Trophoblast cell (in vitro differentiated cells and primary cell): ENCODE measurements around the gene RBFOX2.

ENCODE experiments used
- DNase-seq, 2 donors: peaks; one replicate each; pipeline ENCODE4 v3.0.0-alpha.2; 2016
- H2AFZ ChIP-seq: 2 replicates; pipeline ENCODE4 v1.6.1; 2013; ENCODE audit warnings: low read length, moderate library complexity, mild to moderate bottlenecking; ENCODE audit not compliant: insufficient read depth, poor library complexity
- H2AK5ac ChIP-seq: 2 replicates; pipeline ENCODE4 v1.6.1; 2013; ENCODE audit warnings: mild to moderate bottlenecking, low read length
- H2BK120ac ChIP-seq: 2 replicates; pipeline ENCODE4 v1.6.1; 2013; ENCODE audit warnings: low read length, mild to moderate bottlenecking, moderate library complexity; ENCODE audit not compliant: insufficient read depth, poor library complexity
- H2BK12ac ChIP-seq: 2 replicates; pipeline ENCODE4 v1.6.1; 2013; ENCODE audit warnings: mild to moderate bottlenecking, low read length, moderate library complexity
- H2BK5ac ChIP-seq: 2 replicates; pipeline ENCODE4 v1.6.1; 2013; ENCODE audit warnings: low read length, low read depth, moderate library complexity, mild to moderate bottlenecking; ENCODE audit not compliant: poor library complexity
- H3K14ac ChIP-seq: 2 replicates; pipeline ENCODE4 v1.6.1; 2013; ENCODE audit warnings: mild to moderate bottlenecking, low read length
- H3K18ac ChIP-seq: 2 replicates; pipeline ENCODE4 v1.6.1; 2013; ENCODE audit warnings: mild to moderate bottlenecking, low read length
- H3K23ac ChIP-seq: 2 replicates; pipeline ENCODE4 v1.6.1; 2013; ENCODE audit warnings: low read length
- H3K27ac ChIP-seq: 2 replicates; pipeline ENCODE4 v1.5.1; 2013; ENCODE audit warnings: low read depth, mild to moderate bottlenecking, inconsistent platforms, low read length, moderate library complexity
- H3K27me3 ChIP-seq: 2 replicates; pipeline ENCODE4 v1.6.1; 2013; ENCODE audit warnings: inconsistent platforms, mild to moderate bottlenecking, low read length, moderate library complexity; ENCODE audit not compliant: insufficient read depth
- H3K36me3 ChIP-seq, 2 experiments: 1 replicate in 1 of 2; 2 replicates in 1 of 2; pipeline ENCODE4 v1.6.1; 2013; ENCODE audit warnings: low read length in 2 of 2, mild to moderate bottlenecking in 2 of 2, moderate library complexity in 1 of 2; ENCODE audit not compliant: insufficient read depth in 2 of 2, control insufficient read depth in 1 of 2
- H3K4ac ChIP-seq: 2 replicates; pipeline ENCODE4 v1.6.1; 2013; ENCODE audit warnings: low read depth, mild to moderate bottlenecking, low read length, moderate library complexity
- H3K4me1 ChIP-seq, 2 experiments: 1 replicate in 1 of 2; 2 replicates in 1 of 2; pipeline ENCODE4 v1.6.1; 2013; ENCODE audit warnings: low read length in 2 of 2, mild to moderate bottlenecking in 2 of 2, moderate library complexity in 1 of 2; ENCODE audit not compliant: insufficient read depth in 2 of 2, control insufficient read depth in 1 of 2
- H3K4me2 ChIP-seq: 2 replicates; pipeline ENCODE4 v1.6.1; 2013; ENCODE audit warnings: inconsistent platforms, mild to moderate bottlenecking, low read length, moderate library complexity
- H3K4me3 ChIP-seq: 2 replicates; pipeline ENCODE4 v1.5.1; 2013; ENCODE audit warnings: mild to moderate bottlenecking, low read depth, low read length, inconsistent platforms
- H3K79me1 ChIP-seq: one replicate; pipeline ENCODE4 v1.6.1; 2013; ENCODE audit warnings: low read length
- H3K79me2 ChIP-seq: 2 replicates; pipeline ENCODE4 v1.6.1; 2013; ENCODE audit warnings: low read length, mild to moderate bottlenecking; ENCODE audit not compliant: control insufficient read depth, insufficient read depth, poor library complexity
- H3K9ac ChIP-seq: 2 replicates; pipeline ENCODE4 v1.6.1; 2013; ENCODE audit warnings: mild to moderate bottlenecking, low read length
- H3K9me3 ChIP-seq: 2 replicates; pipeline ENCODE4 v1.6.1; 2013; ENCODE audit warnings: low read depth, mild to moderate bottlenecking, control low read depth, inconsistent platforms, low read length; ENCODE audit not compliant: insufficient read depth
- H4K12ac ChIP-seq: 2 replicates; pipeline ENCODE4 v1.6.1; 2013; ENCODE audit warnings: low read depth, mild to moderate bottlenecking, low read length, moderate library complexity
- H4K8ac ChIP-seq: 2 replicates; pipeline ENCODE4 v1.6.1; 2013; ENCODE audit warnings: low read depth, mild to moderate bottlenecking, low read length, moderate library complexity
- H4K91ac ChIP-seq: one replicate; pipeline ENCODE4 v1.6.1; 2013; ENCODE audit warnings: low read depth, mild to moderate bottlenecking, low read length, moderate library complexity
- WGBS: extraction: QIAGEN DNeasy Blood & Tissue Kit; methylation state at CpG from one replicate; pipeline ENCODE4 v1.1.7; 2013; ENCODE audit warnings: missing lambda C conversion rate; ENCODE audit not compliant: insufficient read length, insufficient coverage; ENCODE audit errors: extremely low coverage; 5-methylcytosine and 5-hydroxymethylcytosine counted together

Gene RBFOX2

GRCh38 chr22:35903571-35904335 is 124.9 kb downstream of the RBFOX2 start:
- H2BK12ac ChIP-seq = no peak overlapping the region
- H4K12ac ChIP-seq = no peak overlapping the region
- no peak overlapping the region for H3K4ac ChIP-seq
- H3K27me3 ChIP-seq = no peaks in the 10 kb centered on the region
- no peak overlapping the region for H2AFZ ChIP-seq
- no peaks in the 10 kb centered on the region for H3K36me3 ChIP-seq
- peaks cover 13 to 14% of the 10 kb centered on the region in 2 experiments for H3K4me1 ChIP-seq
- H3K4me3 ChIP-seq = no peak overlapping the region
- H2BK5ac ChIP-seq = no peak overlapping the region
- H3K9me3 ChIP-seq = no peaks in the 10 kb centered on the region
- no peak overlapping the region for H2AK5ac ChIP-seq
- no peak overlapping the region for H4K8ac ChIP-seq
- DNase-seq = peak in 1 of 2 donors; percentile 17
- no peak overlapping the region for H4K91ac ChIP-seq
- H3K23ac ChIP-seq = no peak overlapping the region
- H3K27ac ChIP-seq = no peak overlapping the region
- H3K9ac ChIP-seq = no peak overlapping the region
- H3K14ac ChIP-seq = no peak overlapping the region
- no peaks in the 10 kb centered on the region for H3K79me2 ChIP-seq
- H3K18ac ChIP-seq = peak overlapping the region; percentile 33
- H3K79me1 ChIP-seq = no peaks in the 10 kb centered on the region
- no peak overlapping the region for H3K4me2 ChIP-seq
- no peak overlapping the region for H2BK120ac ChIP-seq
- no CpG with 5 or more reads among the region's 3 CpGs for WGBS

- no CpG with 5 or more reads among the region's 5 CpGs for WGBS
- Histone ChIP-seq H3K4me1 (peaks cover 13 to 20% of the 10 kb centered on the region in 2 experiments), H2BK120ac (no peak overlapping the region), H3K18ac (no peak overlapping the region), H4K12ac (no peak overlapping the region), H3K4me3 (no peak overlapping the region), H3K36me3 (peaks cover 2% of the 10 kb centered on the region in 2 experiments), H3K27ac (no peak overlapping the region), H3K27me3 (no peaks in the 10 kb centered on the region), H3K23ac (no peak overlapping the region), H3K79me1 (no peaks in the 10 kb centered on the region), H3K9ac (no peak overlapping the region), H3K79me2 (no peaks in the 10 kb centered on the region), H3K9me3 (no peaks in the 10 kb centered on the region), H3K4me2 (no peak overlapping the region), H3K4ac (no peak overlapping the region), H2BK5ac (no peak overlapping the region), H2AFZ (no peak overlapping the region), H4K8ac (no peak overlapping the region), H2AK5ac (no peak overlapping the region), H3K14ac (no peak overlapping the region), H4K91ac (no peak overlapping the region), H2BK12ac (no peak overlapping the region)
- peak; percentile 48 to 51 for DNase-seq
Measured at GRCh38 chr22:35900483-35901168, 128.0 kb downstream of the RBFOX2 start.

DNA sequence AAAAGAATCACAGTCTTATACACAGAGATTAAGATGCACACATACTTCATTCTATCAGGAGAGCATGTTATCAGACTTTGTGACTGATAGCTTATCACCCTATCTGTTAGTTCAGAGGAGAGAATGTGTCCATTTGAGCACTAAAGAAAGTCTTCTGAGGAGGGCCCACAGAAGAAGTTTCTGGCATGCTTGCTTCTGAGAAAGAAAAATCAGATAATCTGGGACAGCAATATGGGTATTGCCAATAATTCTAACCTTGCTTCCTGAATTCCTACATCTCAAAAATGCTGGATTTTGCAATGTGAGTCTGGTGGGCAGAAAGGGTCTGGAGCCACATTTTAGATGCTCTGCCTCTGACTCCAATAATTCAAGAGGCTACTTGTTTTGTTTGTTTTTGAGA is 128.9 kb downstream of the RBFOX2 start:
- Histone ChIP-seq H2BK120ac (no peak overlapping the region), H3K18ac (no peak overlapping the region), H3K27me3 (no peaks in the 10 kb centered on the region), H3K79me1 (no peaks in the 10 kb centered on the region), H4K91ac (no peak overlapping the region), H4K8ac (no peak overlapping the region), H3K4me3 (no peak overlapping the region), H2BK12ac (no peak overlapping the region), H3K79me2 (no peaks in the 10 kb centered on the region), H3K36me3 (peaks cover 2% of the 10 kb centered on the region in 2 experiments), H3K4ac (no peak overlapping the region), H2BK5ac (no peak overlapping the region), H3K9ac (no peak overlapping the region), H4K12ac (no peak overlapping the region), H3K23ac (no peak overlapping the region), H2AK5ac (no peak overlapping the region), H3K14ac (no peak overlapping the region), H3K9me3 (no peaks in the 10 kb centered on the region), H3K4me1 (peaks cover 17 to 25% of the 10 kb centered on the region in 2 experiments), H3K27ac (no peak overlapping the region), H3K4me2 (no peak overlapping the region), H2AFZ (no peak overlapping the region)
- peak; percentile 63 to 91 for DNase-seq

DNA sequence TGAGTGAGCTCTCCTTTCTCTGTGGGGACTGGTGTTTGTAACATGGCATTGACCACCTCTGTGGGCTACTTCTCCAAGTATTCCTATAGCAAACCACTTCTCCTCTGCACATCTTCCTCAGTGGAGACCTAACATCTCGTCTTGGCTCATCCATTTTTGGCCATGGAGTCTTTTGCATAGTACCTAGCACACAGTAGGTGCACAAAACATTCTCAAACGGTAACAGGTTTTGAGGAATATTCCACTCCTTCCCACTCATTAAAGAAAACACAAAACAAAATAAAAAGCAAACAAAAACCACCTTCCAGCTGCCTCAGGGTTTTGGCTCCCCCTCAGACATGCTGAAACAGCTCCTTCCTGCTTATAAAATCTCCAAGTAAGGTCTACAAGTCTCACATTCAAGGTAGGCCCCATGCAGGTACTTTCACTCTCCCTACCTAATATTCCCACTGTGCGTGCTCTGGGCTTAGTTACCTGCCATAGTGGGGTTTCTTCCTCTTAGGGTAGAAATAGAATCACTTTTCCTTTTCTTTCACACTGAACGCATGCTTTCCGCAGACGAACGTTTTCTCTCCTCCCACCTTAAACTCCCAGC is 132.4 kb downstream of the RBFOX2 start:
- Histone ChIP-seq H3K9ac (no peak overlapping the region), H3K79me2 (no peaks in the 10 kb centered on the region), H3K18ac (no peak overlapping the region), H3K9me3 (no peaks in the 10 kb centered on the region), H3K14ac (no peak overlapping the region), H3K27ac (no peak overlapping the region), H4K91ac (no peak overlapping the region), H3K27me3 (no peaks in the 10 kb centered on the region), H3K79me1 (no peaks in the 10 kb centered on the region), H3K36me3 (peaks cover 2% of the 10 kb centered on the region in 2 experiments), H3K23ac (no peak overlapping the region), H2AFZ (no peak overlapping the region), H4K12ac (no peak overlapping the region), H3K4ac (peak overlapping the region; percentile 29), H2BK12ac (no peak overlapping the region), H3K4me1 (peaks cover 17 to 23% of the 10 kb centered on the region in 2 experiments), H2BK120ac (no peak overlapping the region), H3K4me2 (no peak overlapping the region), H2AK5ac (no peak overlapping the region), H4K8ac (no peak overlapping the region), H3K4me3 (no peak overlapping the region), H2BK5ac (no peak overlapping the region)
- no CpG with 5 or more reads among the region's 7 CpGs for WGBS
- no peak for DNase-seq
